Umbilical cord (tissue), 2 donors: ENCODE data around the gene GTF2A1L. TPM values are rescaled to one million over a fixed set of nuclear protein-coding genes. Genes with fewer than 3 reads are reported as not detected.
A peak's percentile ranks its signal among the peaks of the same experiment; 100 is the strongest.
"Not testable (repeated sequence)": the region's sequence is repeated elsewhere in the genome, so short reads cannot be mapped to it uniquely, and the experiment has no call there.

Experiments
- DNase-seq: peaks from one replicate; pipeline ENCODE4 v3.0.0-alpha.2; 2015; ENCODE audit warnings: low spot score
- total RNA-seq: library from RNA; depleted of rRNA; stranded (reverse); fragments of >200 nt; gene quantifications from one replicate; pipeline ENCODE4 v1.2.3, GENCODE V29; 2014; ENCODE audit warnings: low replicate concordance; ENCODE audit not compliant: insufficient read depth

GTF2A1L gene
- total RNA-seq: 99.9 TPM

DNA sequence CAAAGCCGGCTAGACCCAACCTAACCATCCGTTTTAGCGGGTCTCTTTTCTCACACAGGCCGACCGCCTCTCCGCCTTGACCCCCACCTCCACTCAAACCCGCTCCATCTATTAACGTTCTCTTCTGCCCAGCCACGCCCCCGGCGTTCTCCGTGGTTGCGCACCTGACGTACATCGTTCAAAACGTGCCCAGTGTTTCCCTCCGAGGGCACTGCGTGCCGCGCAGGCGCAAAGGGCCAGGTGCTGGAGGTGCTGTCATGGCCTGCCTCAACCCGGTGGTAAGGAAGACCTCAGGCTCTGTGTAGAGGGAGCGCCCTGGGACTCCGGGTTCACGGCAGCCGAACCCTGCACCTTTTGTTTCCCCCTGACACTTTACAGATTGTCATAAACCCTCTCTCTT, at the start of gene GTF2A1L:
GTF2A1L (plus strand) TSS at position 239 of the 400 bp plus-strand sequence; CDS start at position 258, 19 bp downstream.
- no peak for DNase-seq

- DNase-seq: no peak
Observed at GRCh38 chr2:48568547-48568946, 49.1 kb upstream of the GTF2A1L start.

DNA sequence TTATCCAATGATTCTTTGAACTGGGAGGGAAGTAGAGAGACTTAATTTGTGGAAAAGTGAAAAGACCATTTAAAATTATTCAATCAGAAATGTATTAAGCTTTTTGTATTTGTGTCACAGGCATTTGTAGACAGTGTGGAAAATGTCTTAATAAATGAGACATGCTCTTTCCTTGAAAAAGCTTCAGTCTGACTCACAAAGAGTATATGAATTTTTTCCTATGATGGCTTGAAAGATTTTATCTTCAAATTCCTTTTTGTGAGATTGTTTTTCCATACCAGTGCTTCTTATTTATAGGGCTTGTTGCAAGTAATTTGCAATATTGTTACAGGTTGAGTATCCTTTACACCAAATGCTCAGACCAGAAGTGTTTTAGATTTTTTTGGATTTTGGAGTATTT, 48.2 kb upstream of the GTF2A1L start:
- peak; percentile 69 for DNase-seq

GRCh38 chr2:48572816-48573215, 44.8 kb upstream of the GTF2A1L start:
- DNase-seq: no peak

- no peak for DNase-seq
Observed at GRCh38 chr2:48574353-48575287, 43.0 kb upstream of the GTF2A1L start.

DNA sequence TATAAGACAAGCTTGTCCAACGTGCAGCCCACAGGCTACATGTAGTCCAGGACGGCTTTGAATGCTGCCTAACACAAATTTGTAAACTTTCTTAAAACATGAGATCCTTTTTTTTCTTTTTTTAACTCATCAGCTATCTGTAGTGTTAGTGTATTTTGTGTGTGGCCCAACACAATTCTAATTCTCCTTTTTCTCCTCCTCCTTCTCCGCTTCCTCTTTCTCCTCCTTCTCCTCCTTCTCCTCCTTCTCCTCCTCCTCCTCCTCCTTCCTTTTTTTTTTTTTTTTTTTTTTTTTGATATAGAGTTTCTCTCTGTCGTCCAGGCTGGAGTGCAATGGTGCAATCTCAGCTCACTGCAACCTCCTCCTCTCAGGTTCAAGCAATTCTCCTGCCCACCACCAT, 39.3 kb upstream of the GTF2A1L start:
- no peak for DNase-seq

DNA sequence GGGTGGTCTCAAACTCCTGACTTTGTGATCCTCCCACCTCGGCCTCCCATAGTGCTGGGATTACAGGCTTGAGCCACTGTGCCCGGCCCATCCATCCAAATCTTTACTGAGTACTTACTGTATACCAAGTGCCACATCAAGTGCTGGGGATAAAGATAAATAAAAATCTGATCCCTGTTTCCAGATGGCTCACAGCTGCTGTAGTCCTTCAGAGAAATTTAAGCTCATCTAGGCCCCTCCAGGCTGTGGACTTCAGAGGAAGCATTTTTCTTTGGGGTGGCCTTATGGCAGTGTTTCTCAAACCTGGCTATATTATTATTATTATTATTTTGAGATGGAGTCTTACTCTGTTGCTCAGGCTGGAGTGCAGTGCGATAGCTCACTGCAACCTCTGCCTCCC, 33.7 kb upstream of the GTF2A1L start:
- DNase-seq: no peak

DNA sequence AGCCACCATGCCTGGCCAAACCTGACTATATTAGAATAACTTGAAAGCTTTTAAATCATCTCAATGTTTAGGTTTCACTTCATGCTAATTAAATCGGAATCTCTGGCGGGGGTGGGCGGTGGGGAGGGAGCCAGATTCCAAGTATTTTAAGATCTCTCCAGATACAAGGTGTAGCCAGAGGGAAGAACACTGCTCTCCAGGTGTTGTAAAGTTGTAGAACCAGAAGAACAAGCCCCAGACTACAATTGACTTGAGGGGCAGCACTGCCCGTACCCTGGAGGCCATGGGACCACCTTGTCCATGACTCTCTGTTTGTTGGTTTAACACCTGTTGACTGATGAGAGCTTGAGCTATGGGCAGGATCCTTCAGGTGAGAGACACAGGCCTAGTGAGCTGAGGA, 33.1 kb upstream of the GTF2A1L start:
- DNase-seq: no peak

- no peak for DNase-seq
Observed at GRCh38 chr2:48586433-48586832, 31.2 kb upstream of the GTF2A1L start.

GRCh38 chr2:48587560-48587959, 30.1 kb upstream of the GTF2A1L start:
- no peak for DNase-seq

DNA sequence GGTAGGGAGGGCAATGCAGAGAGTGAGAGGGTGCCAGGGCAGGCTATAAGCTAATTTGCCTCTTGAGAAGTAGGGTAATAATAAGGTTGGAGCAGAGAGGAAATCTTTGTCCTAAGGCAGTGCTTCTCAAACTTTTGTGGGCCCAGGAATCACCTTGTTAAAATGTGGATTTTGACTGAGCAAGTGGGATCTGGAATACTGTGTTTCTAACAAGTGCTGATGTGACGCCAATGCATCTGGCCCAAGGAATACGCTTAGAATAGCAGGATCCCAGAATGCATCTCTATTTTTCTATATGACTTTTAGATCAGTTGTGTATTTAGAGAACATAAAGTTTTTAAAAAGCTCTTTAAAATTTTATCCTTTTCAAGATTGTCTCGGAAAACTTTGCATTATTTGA, 29.7 kb upstream of the GTF2A1L start:
- no peak for DNase-seq

DNA sequence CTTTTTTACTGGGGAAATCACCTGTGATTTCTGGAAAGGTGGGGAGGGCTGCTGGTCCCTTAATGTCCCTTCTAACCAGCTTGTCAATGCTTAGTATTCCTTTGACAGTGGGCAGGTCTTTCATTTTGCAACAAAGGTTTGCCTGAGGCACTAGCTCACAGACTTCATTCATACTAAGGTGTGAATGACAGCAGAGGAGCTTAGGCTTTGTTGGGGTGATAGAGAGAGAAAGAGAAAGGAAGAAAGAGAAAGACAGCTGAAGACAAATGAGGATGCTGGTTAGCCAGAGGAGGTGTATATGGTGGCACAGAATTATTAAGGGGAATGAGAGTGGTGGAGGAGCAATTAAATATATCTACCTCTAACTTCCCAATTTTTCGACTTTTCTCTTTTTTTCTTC, 28.9 kb upstream of the GTF2A1L start:
- DNase-seq: no peak

DNA sequence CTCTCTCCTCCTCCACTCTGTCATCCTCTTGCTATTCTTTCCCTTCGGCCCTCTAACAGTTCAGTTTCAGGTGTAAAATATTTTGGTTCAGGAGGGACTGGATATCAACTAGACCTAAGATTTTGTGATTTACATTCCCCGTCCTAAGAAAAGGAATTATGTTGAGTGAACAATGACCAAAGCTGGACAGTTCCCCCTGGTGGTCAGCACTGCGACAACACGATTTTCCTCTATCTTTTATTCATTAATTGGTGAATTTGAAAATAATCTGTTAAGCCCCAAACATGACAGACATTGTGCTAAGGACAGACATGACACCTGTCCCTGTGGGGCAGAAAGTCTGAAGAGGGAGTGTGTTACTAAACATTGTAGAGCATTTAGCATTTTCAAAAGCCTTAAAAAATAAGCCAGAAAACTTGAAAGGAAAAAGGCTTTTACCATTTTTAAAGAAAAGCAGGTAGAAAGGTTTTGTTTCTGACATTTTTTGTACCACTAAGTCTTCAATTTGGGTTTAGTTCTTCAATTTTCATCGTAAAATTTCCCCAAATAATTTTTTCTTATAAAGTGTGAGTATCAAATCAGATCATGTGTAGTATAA, 28.4 kb upstream of the GTF2A1L start:
- DNase-seq: no peak

DNA sequence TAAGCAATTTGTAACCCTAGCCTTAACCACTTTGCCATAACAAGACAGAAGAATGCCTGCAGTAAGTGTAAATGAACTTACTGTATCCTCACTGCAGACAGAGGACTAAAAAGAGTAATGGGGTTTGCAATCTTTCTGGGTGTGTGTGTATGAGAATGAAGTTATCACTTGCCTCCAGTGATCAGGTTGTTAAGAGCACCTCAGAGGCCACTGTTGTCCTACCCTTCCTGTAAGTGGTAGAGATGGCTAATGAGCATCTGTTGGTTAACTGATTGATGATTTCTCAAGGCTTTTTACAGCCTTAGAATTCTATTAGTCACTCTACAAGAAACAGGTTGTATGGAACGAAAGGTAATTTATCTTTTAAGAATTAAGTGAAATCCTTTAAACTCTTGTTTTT, 27.6 kb upstream of the GTF2A1L start:
- no peak for DNase-seq

- DNase-seq: no peak
Observed at GRCh38 chr2:48592067-48592466, 25.6 kb upstream of the GTF2A1L start.

- DNase-seq: not testable (repeated sequence)
Observed at GRCh38 chr2:48596751-48597150, 20.9 kb upstream of the GTF2A1L start.

DNA sequence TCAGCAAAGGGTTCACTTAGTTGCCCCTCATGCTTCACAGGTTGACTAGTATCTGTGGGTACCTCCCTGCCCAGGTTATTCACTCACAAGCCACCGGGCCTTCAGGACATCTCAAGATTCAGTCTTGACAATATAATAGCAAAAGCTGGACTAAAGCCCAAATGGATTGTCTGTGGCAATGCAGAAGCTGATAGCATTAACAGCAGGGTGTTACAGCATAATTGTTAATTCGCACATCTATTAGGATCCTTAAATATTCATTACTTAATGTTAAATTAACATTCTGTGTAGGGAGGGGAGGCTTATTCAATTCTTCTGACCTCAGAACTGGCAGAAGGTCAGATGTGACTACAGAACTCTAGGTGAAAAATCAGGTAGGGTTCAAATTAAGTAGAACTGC, 20.2 kb upstream of the GTF2A1L start:
- DNase-seq: no peak

DNA sequence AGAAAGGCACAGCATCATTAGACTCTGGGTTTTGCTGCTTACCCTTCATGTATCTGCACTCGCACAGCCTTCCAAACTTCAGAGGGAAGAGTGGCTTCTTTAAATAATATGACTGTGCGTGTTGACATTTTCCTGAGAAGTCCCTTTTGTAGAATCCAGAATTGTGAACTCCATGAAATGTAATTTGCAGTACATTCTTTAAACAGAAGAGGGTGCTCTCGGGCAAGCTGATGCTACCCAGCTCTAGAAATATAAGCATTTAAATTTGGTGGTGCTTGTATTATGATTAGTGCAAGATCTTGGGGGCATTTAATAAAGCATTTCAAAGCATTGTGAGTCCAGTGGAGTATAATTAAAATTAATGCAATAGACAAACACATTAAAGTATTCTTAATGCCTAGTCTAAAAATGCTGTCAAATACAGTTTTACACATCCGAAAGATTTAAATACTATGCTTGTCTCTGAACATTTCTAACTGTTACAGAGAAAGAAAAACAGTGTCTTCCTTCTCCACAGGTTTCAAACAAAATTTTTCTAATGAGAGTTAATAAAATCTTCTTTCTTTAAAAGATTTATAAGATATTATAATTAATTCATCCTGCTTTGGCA, 17.3 kb upstream of the GTF2A1L start:
- DNase-seq: peak; percentile 64

DNA sequence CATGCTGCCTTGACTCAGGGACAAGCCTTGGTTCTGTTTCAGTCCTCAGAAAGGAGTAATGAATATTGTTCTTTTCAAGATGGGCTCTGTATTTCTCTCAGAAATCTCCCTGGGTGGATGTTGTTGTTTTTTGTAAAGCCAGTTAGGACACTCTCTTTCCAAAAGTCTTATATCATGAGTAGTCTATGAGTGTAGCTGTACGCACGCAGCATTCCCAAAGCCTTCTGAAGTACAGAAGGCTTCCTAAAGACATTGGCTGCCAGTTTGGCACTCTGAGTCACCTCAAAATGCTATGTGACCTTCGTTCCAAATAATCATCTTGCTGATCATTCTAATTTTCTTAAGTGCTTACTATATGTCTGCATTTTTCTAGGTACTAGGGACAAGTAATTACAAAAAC, 16.7 kb upstream of the GTF2A1L start:
- peak; percentile 49 for DNase-seq

GRCh38 chr2:48601349-48601748, 16.3 kb upstream of the GTF2A1L start:
- DNase-seq: no peak

DNA sequence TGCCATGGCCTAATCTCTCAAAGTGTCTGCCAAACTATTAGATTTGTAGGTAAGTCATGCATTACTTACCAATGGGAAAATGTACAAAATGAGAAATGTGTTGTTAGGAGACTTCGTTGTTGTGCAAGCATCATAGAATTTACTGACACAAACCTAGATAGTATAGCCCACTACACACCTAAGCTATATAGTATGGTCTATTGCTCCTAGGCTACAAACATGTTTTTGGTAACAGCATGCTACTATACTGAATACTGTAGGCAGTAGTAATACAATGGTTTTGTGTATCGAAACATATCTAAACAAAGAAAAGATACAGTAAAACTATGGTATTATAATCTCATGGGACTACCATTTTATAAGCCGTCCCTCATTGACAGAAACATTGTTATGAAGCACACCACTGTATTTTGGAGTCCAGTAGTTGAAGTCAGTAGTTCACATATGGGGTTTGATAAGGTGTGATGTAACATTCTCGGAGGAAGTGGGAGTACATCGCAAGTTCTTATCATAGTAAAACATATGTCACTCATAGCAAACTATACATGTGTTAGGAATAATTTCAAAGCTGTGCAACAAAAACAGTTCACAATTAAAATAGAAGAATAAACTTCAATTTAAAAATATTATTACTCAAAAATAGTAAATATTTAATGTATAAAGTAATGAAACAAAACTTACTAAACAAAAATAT, 12.0 kb upstream of the GTF2A1L start:
- no peak for DNase-seq
